Measurements from ENCODE around the gene PLCB1.
"Not testable (repeated sequence)": the region's sequence is repeated elsewhere in the genome, so short reads cannot be mapped to it uniquely, and the experiment has no call there.

Gene PLCB1

GRCh38 chr20:8431538-8432434, 299.7 kb downstream of the PLCB1 start:
- ChIA-PET POLR2A (no interaction called here), CTCF (no interaction called here)
- Histone ChIP-seq H3K27me3 (replicated peaks in 2 of 5; ENCODE audit: control insufficient read depth in 4 of 5, insufficient read depth in 5 of 5, low read length in 4 of 5) (no peaks in the 10 kb centered on the region), H3K9me3 (ENCODE audit: control extremely low read depth in 1 of 5, control insufficient read depth in 4 of 5, insufficient read depth in 2 of 5, low read depth in 1 of 5, low read length in 4 of 5) (no peaks in the 10 kb centered on the region), H3K4me3 (ENCODE audit: control insufficient read depth in 1 of 7, extremely low read depth in 1 of 7, insufficient read depth in 4 of 7, low read depth in 2 of 7, low read length in 6 of 7) (no peak overlapping the region), H3K36me3 (ENCODE audit: control insufficient read depth in 4 of 4, insufficient read depth in 4 of 4, low read length in 3 of 4) (no peaks in the 10 kb centered on the region), H3K4me1 (ENCODE audit: control extremely low read depth in 1 of 4, control insufficient read depth in 4 of 4, insufficient read depth in 4 of 4, low read length in 3 of 4) (peaks cover 6 to 23% (median 16%) of the 10 kb centered on the region in 4 experiments), H3K27ac (ENCODE audit: insufficient read depth in 1 of 2, low read depth in 1 of 2, low read length in 2 of 2, poor library complexity in 1 of 2, severe bottlenecking in 2 of 2) (no peak overlapping the region)
- DNase-seq: no peak
- WGBS (ENCODE audit: insufficient coverage): 98% methylated on average over 11 of the region's 11 CpGs

GRCh38 chr20:8432435-8433148, 300.5 kb downstream of the PLCB1 start:
- Histone ChIP-seq H3K4me1 (ENCODE audit: control extremely low read depth in 1 of 4, control insufficient read depth in 4 of 4, insufficient read depth in 4 of 4, low read length in 3 of 4) (peaks cover under 1 to 15% (median 8%) of the 10 kb centered on the region in 4 experiments), H3K27me3 (replicated peaks in 2 of 5; ENCODE audit: control insufficient read depth in 4 of 5, insufficient read depth in 5 of 5, low read length in 4 of 5) (no peaks in the 10 kb centered on the region), H3K4me3 (ENCODE audit: control insufficient read depth in 1 of 7, extremely low read depth in 1 of 7, insufficient read depth in 4 of 7, low read depth in 2 of 7, low read length in 6 of 7) (no peak overlapping the region), H3K9me3 (ENCODE audit: control extremely low read depth in 1 of 5, control insufficient read depth in 4 of 5, insufficient read depth in 2 of 5, low read depth in 1 of 5, low read length in 4 of 5) (no peaks in the 10 kb centered on the region), H3K36me3 (ENCODE audit: control insufficient read depth in 4 of 4, insufficient read depth in 4 of 4, low read length in 3 of 4) (no peaks in the 10 kb centered on the region), H3K27ac (ENCODE audit: insufficient read depth in 1 of 2, low read depth in 1 of 2, low read length in 2 of 2, poor library complexity in 1 of 2, severe bottlenecking in 2 of 2) (no peak overlapping the region)
- DNase-seq: no peak
- 97% methylated on average over 5 of the region's 7 CpGs for WGBS (ENCODE audit: insufficient coverage)
- POLR2A ChIA-PET: no interaction called here
- CTCF ChIA-PET: no interaction called here

GRCh38 chr20:8433291-8433690, 301.2 kb downstream of the PLCB1 start:
- WGBS (ENCODE audit: insufficient coverage): no CpG with 5 or more reads among the region's 3 CpGs
- POLR2A ChIA-PET: no interaction called here

GRCh38 chr20:8434326-8434876, 302.3 kb downstream of the PLCB1 start:
- Histone ChIP-seq H3K4me1 (ENCODE audit: control extremely low read depth in 1 of 4, control insufficient read depth in 4 of 4, insufficient read depth in 4 of 4, low read length in 3 of 4) (peaks cover 0 to 14% (median 5%) of the 10 kb centered on the region in 4 experiments), H3K9me3 (ENCODE audit: control extremely low read depth in 1 of 5, control insufficient read depth in 4 of 5, insufficient read depth in 2 of 5, low read depth in 1 of 5, low read length in 4 of 5) (no peaks in the 10 kb centered on the region), H3K27ac (ENCODE audit: insufficient read depth in 1 of 2, low read depth in 1 of 2, low read length in 2 of 2, poor library complexity in 1 of 2, severe bottlenecking in 2 of 2) (no peak overlapping the region), H3K36me3 (ENCODE audit: control insufficient read depth in 4 of 4, insufficient read depth in 4 of 4, low read length in 3 of 4) (no peaks in the 10 kb centered on the region), H3K4me3 (ENCODE audit: control insufficient read depth in 1 of 7, extremely low read depth in 1 of 7, insufficient read depth in 4 of 7, low read depth in 2 of 7, low read length in 6 of 7) (no peak overlapping the region), H3K27me3 (replicated peaks in 2 of 5; ENCODE audit: control insufficient read depth in 4 of 5, insufficient read depth in 5 of 5, low read length in 4 of 5) (no peaks in the 10 kb centered on the region)
- CTCF ChIA-PET: interaction anchor here (1.0 to 1.7 kb wide), 3 partner anchors 8 to 23 kb away, joined by 3 to 5 read pairs (median 3); no protein-coding TSS in a partner anchor
- no CpG with 5 or more reads among the region's 2 CpGs for WGBS (ENCODE audit: insufficient coverage)
- DNase-seq: no peak
- POLR2A ChIA-PET: no interaction called here

More at GRCh38 chr20:8433291-8433690, 301.2 kb downstream of the PLCB1 start:
- no peaks in the 10 kb centered on the region for H3K9me3 ChIP-seq (ENCODE audit: control extremely low read depth in 1 of 5, control insufficient read depth in 4 of 5, insufficient read depth in 2 of 5, low read depth in 1 of 5, low read length in 4 of 5)
- peaks cover 0 to 14% (median 5%) of the 10 kb centered on the region in 4 experiments for H3K4me1 ChIP-seq (ENCODE audit: control extremely low read depth in 1 of 4, control insufficient read depth in 4 of 4, insufficient read depth in 4 of 4, low read length in 3 of 4)
- no peak overlapping the region for H3K4me3 ChIP-seq (ENCODE audit: control insufficient read depth in 1 of 7, extremely low read depth in 1 of 7, insufficient read depth in 4 of 7, low read depth in 2 of 7, low read length in 6 of 7)
- H3K36me3 ChIP-seq (ENCODE audit: control insufficient read depth in 4 of 4, insufficient read depth in 4 of 4, low read length in 3 of 4): no peaks in the 10 kb centered on the region
- DNase-seq: peak in 2 of 3 donors; percentile 42 to 45
- H3K27ac ChIP-seq (ENCODE audit: insufficient read depth in 1 of 2, low read depth in 1 of 2, low read length in 2 of 2, poor library complexity in 1 of 2, severe bottlenecking in 2 of 2): no peak overlapping the region
- no peaks in the 10 kb centered on the region for H3K27me3 ChIP-seq (replicated peaks in 2 of 5; ENCODE audit: control insufficient read depth in 4 of 5, insufficient read depth in 5 of 5, low read length in 4 of 5)
- CTCF ChIA-PET: no interaction called here

- H3K9me3 ChIP-seq (ENCODE audit: control extremely low read depth in 1 of 5, control insufficient read depth in 4 of 5, insufficient read depth in 2 of 5, low read depth in 1 of 5, low read length in 4 of 5): no peaks in the 10 kb centered on the region
- DNase-seq: peak in 2 of 3 donors; percentile 20 to 40
- ChIA-PET POLR2A (no interaction called here), CTCF (interaction anchor here (1.7 kb wide), 1 partner anchor 22 kb away, joined by 5 read pairs; no protein-coding TSS in a partner anchor)
- peak overlapping the region in 1 of 7 experiments; percentile 54 for H3K4me3 ChIP-seq (ENCODE audit: control insufficient read depth in 1 of 7, extremely low read depth in 1 of 7, insufficient read depth in 4 of 7, low read depth in 2 of 7, low read length in 6 of 7)
- H3K27ac ChIP-seq (ENCODE audit: insufficient read depth in 1 of 2, low read depth in 1 of 2, low read length in 2 of 2, poor library complexity in 1 of 2, severe bottlenecking in 2 of 2): no peak overlapping the region
- WGBS (ENCODE audit: insufficient coverage): 50% methylated on average over 2 of the region's 5 CpGs
- peaks cover 0 to 14% (median 5%) of the 10 kb centered on the region in 4 experiments for H3K4me1 ChIP-seq (ENCODE audit: control extremely low read depth in 1 of 4, control insufficient read depth in 4 of 4, insufficient read depth in 4 of 4, low read length in 3 of 4)
- H3K27me3 ChIP-seq (replicated peaks in 2 of 5; ENCODE audit: control insufficient read depth in 4 of 5, insufficient read depth in 5 of 5, low read length in 4 of 5): no peaks in the 10 kb centered on the region
- no peaks in the 10 kb centered on the region for H3K36me3 ChIP-seq (ENCODE audit: control insufficient read depth in 4 of 4, insufficient read depth in 4 of 4, low read length in 3 of 4)
These were observed 303.4 kb downstream of the PLCB1 start for GRCh38 chr20:8435285-8436035.

GRCh38 chr20:8436938-8437337, 304.9 kb downstream of the PLCB1 start:
- H3K27me3 ChIP-seq (replicated peaks in 2 of 5; ENCODE audit: control insufficient read depth in 4 of 5, insufficient read depth in 5 of 5, low read length in 4 of 5); H3K36me3 ChIP-seq (ENCODE audit: control insufficient read depth in 4 of 4, insufficient read depth in 4 of 4, low read length in 3 of 4); DNase-seq; H3K27ac ChIP-seq (ENCODE audit: insufficient read depth in 1 of 2, low read depth in 1 of 2, low read length in 2 of 2, poor library complexity in 1 of 2, severe bottlenecking in 2 of 2); H3K9me3 ChIP-seq (ENCODE audit: control extremely low read depth in 1 of 5, control insufficient read depth in 4 of 5, insufficient read depth in 2 of 5, low read depth in 1 of 5, low read length in 4 of 5); POLR2A ChIA-PET; H3K4me3 ChIP-seq (ENCODE audit: control insufficient read depth in 1 of 7, extremely low read depth in 1 of 7, insufficient read depth in 4 of 7, low read depth in 2 of 7, low read length in 6 of 7): not testable (repeated sequence)
- peaks cover 0 to 14% (median 5%) of the 10 kb centered on the region in 4 experiments for H3K4me1 ChIP-seq (ENCODE audit: control extremely low read depth in 1 of 4, control insufficient read depth in 4 of 4, insufficient read depth in 4 of 4, low read length in 3 of 4)
- CTCF ChIA-PET: interaction anchor here (0.7 kb wide), 1 partner anchor 78 kb away, joined by 3 read pairs; no protein-coding TSS in a partner anchor
- 97% methylated on average over 5 of the region's 5 CpGs for WGBS (ENCODE audit: insufficient coverage)

All from common myeloid progenitor, CD34-positive (primary cell).